Breast epithelium (tissue), 3 donors: ENCODE measurements around the gene ZNF397.

Experiments
- POLR2AphosphoS5 ChIP-seq, 3 donors: sonication (generic); formaldehyde crosslinking; IDR thresholded peaks; one replicate each; pipeline ENCODE4 v1.6.1; 2017; ENCODE audit warnings: antibody characterized with exemption in 3 of 3
- TF ChIP-seq, protein P1 (sequence below), 3 donors: fragments of 450-650 bp; IDR thresholded peaks; one replicate each; pipeline ENCODE4 v1.5.1; 2016 to 2017; ENCODE audit warnings: antibody characterized with exemption in 3 of 3, mild to moderate bottlenecking in 3 of 3, moderate library complexity in 3 of 3

DNA sequence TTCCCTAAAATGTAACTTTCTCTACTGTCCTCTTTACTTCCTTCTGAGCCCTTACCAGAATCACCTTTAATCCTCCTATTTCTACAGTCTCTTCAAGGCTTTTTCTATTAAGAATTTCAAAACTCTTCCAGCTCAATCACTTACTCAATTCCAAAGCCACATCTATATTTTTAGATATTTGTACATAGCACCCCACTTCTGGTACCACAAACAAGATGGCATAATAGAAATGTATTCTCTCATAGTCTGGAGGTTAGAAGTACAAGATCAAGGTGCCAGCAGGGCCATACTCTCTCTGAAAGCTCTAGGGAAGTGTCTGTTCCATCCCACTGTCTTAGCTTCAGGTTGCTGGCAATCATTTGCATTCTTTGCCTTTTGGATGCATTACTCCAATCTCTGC is 38.1 kb downstream of the ZNF397 start:
- TF ChIP-seq, protein P1, sequence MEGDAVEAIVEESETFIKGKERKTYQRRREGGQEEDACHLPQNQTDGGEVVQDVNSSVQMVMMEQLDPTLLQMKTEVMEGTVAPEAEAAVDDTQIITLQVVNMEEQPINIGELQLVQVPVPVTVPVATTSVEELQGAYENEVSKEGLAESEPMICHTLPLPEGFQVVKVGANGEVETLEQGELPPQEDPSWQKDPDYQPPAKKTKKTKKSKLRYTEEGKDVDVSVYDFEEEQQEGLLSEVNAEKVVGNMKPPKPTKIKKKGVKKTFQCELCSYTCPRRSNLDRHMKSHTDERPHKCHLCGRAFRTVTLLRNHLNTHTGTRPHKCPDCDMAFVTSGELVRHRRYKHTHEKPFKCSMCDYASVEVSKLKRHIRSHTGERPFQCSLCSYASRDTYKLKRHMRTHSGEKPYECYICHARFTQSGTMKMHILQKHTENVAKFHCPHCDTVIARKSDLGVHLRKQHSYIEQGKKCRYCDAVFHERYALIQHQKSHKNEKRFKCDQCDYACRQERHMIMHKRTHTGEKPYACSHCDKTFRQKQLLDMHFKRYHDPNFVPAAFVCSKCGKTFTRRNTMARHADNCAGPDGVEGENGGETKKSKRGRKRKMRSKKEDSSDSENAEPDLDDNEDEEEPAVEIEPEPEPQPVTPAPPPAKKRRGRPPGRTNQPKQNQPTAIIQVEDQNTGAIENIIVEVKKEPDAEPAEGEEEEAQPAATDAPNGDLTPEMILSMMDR (IDR thresholded peaks at IDR 0.05), result no peak
- TF ChIP-seq POLR2AphosphoS5 (IDR thresholded peaks at IDR 0.05), result no peak
